ENCODE measurements around the gene TOMT.

GRCh38 chr11:72075109-72075508 is 30.6 kb upstream of the TOMT start:
- TF ChIP-seq RAD21 (IDR thresholded peaks at IDR 0.05; ENCODE audit: low read length) (no peak), CTCF (conservative IDR thresholded peaks at IDR 0.05; ENCODE audit: low read depth, low read length) (0 out of 2 replicates have a peak, but pooled peaks have one; percentile 15), CEBPB (IDR thresholded peaks at IDR 0.05; ENCODE audit: low read depth, low read length) (no peak), MXI1 (IDR thresholded peaks at IDR 0.05; ENCODE audit: borderline replicate concordance, low read depth, low read length) (no peak), POLR2A (IDR thresholded peaks at IDR 0.05; ENCODE audit: low read depth, low read length) (no peak), RCOR1 (IDR thresholded peaks at IDR 0.05; ENCODE audit: insufficient replicate concordance, low read length) (no peak), RFX5 (IDR thresholded peaks at IDR 0.05; ENCODE audit: low read depth, low read length) (no peak), SMC3 (IDR thresholded peaks at IDR 0.05; ENCODE audit: low read depth, low read length) (no peak), BHLHE40 (IDR thresholded peaks at IDR 0.05; ENCODE audit: low read depth, low read length) (no peak), USF2 (IDR thresholded peaks at IDR 0.05; ENCODE audit: low read depth, low read length) (no peak), ELK1 (IDR thresholded peaks at IDR 0.05; ENCODE audit: borderline replicate concordance, low read depth, low read length) (no peak), FOS (IDR thresholded peaks at IDR 0.05; ENCODE audit: low read depth, low read length) (no peak)

Data from IMR-90 (cell line).